Subcutaneous adipose tissue (tissue), 4 donors: Measurements from ENCODE around the gene NRAP. TPM values are rescaled to one million over a fixed set of nuclear protein-coding genes. Genes with fewer than 3 reads are reported as not detected.

Source experiments
- total RNA-seq, 4 donors: library from RNA; depleted of rRNA; stranded (reverse); fragments of >200 nt; gene quantifications; one replicate each; pipeline ENCODE4 v1.1.0, GENCODE V29; 2016
- TF ChIP-seq, protein P1 (sequence below): fragments of 450-650 bp; IDR thresholded peaks from one replicate; pipeline ENCODE4 v1.5.1; 2016; ENCODE audit warnings: low read depth, mild to moderate bottlenecking, control low read depth, antibody characterized with exemption, moderate library complexity

Gene NRAP
- total RNA-seq, 4 donors from 2014 or later, result not detected

DNA sequence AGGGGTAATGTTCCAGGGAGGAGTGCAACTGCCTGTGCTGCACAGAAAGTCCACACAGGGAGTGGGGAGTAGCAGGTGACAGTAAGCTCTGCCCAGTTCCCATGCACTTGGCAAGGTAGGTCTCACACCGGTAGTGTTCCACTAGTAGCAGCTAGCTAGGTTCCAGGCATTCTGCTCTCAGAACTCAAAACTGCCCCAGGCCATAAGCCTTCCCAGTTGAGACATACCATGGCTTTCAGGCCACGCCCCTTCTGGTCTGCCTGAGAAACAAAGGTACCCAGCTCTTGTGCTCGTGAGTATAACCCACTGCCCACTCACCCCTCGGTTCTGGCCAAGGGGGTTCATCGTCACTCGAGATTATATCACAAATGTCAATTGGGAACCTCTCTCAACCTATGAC lies 28.4 kb upstream of the NRAP start:
- TF ChIP-seq, protein P1, sequence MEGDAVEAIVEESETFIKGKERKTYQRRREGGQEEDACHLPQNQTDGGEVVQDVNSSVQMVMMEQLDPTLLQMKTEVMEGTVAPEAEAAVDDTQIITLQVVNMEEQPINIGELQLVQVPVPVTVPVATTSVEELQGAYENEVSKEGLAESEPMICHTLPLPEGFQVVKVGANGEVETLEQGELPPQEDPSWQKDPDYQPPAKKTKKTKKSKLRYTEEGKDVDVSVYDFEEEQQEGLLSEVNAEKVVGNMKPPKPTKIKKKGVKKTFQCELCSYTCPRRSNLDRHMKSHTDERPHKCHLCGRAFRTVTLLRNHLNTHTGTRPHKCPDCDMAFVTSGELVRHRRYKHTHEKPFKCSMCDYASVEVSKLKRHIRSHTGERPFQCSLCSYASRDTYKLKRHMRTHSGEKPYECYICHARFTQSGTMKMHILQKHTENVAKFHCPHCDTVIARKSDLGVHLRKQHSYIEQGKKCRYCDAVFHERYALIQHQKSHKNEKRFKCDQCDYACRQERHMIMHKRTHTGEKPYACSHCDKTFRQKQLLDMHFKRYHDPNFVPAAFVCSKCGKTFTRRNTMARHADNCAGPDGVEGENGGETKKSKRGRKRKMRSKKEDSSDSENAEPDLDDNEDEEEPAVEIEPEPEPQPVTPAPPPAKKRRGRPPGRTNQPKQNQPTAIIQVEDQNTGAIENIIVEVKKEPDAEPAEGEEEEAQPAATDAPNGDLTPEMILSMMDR, result no peak

GRCh38 chr10:113691381-113691780 lies 27.5 kb upstream of the NRAP start:
- TF ChIP-seq, protein P1, result no peak

DNA sequence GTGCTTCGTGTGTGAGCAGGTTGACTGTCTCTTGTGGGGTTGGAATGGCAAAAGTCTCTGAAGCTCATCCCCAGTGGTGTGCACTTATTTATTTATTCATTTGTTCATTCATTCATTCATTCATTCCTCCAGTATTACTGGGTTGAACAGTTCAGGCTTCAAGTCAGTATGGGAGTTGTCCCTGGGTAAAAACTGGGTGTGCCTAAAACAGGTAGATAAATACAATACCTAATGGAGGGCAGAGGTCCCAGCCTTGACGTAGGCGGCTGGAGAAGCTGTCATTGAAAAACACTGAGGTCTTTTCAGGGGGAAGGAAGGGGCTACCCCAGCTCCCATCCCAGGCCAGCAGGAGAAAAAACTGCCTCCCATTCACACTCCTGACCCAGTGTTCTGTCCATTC lies 26.9 kb upstream of the NRAP start:
- TF ChIP-seq, protein P1, result no peak

GRCh38 chr10:113689574-113689973 lies 25.7 kb upstream of the NRAP start:
- TF ChIP-seq, protein P1, result no peak

GRCh38 chr10:113689057-113689456 lies 25.2 kb upstream of the NRAP start:
- TF ChIP-seq, protein P1, result no peak

GRCh38 chr10:113687037-113687436 lies 23.2 kb upstream of the NRAP start:
- TF ChIP-seq, protein P1, result no peak

GRCh38 chr10:113686028-113686427 lies 22.2 kb upstream of the NRAP start:
- TF ChIP-seq, protein P1, result no peak

- TF ChIP-seq, protein P1, result no peak
Observed at GRCh38 chr10:113683300-113683699, 19.5 kb upstream of the NRAP start.
